Common myeloid progenitor, CD34-positive (primary cell): ENCODE data around the gene NPHP4.

Source experiments
- CTCF ChIA-PET: fragments of 350-600 bp; sonication (Branson Sonifier 250); formaldehyde crosslinking; loops from one replicate; lab custom pipeline; 2021; ENCODE audit warnings: antibody characterized with exemption; lab: Charles Lee
- POLR2A ChIA-PET: fragments of 350-600 bp; sonication (Branson Sonifier 250); formaldehyde crosslinking; loops from one replicate; lab custom pipeline; 2021; ENCODE audit warnings: antibody characterized with exemption; lab: Charles Lee
- DNase-seq, 3 donors: peaks; one replicate each; pipeline versions ENCODE4 v3.0.0 to v3.0.0-alpha.2; 2013
- H3K27ac ChIP-seq, 2 experiments: 1 replicate in 1 of 2; 2 replicates in 1 of 2; pipeline ENCODE4 v1.7.0; 2013; ENCODE audit warnings: inconsistent platforms in 2 of 2, low read length in 2 of 2, mild to moderate bottlenecking in 2 of 2, low read depth in 1 of 2, moderate library complexity in 1 of 2; ENCODE audit not compliant: severe bottlenecking in 2 of 2, insufficient read depth in 1 of 2, poor library complexity in 1 of 2
- H3K27me3 ChIP-seq, 5 experiments: replicated peaks in 2 of 5; 1 replicate in 3 of 5; 2 replicates in 2 of 5; pipeline versions ENCODE4 v1.6.1 to v1.7.0; 2013; ENCODE audit warnings: low read length in 4 of 5, mild to moderate bottlenecking in 2 of 5, moderate library complexity in 2 of 5, inconsistent platforms in 1 of 5; ENCODE audit not compliant: insufficient read depth in 5 of 5, control insufficient read depth in 4 of 5
- H3K36me3 ChIP-seq, 4 experiments: 1 replicate in 2 of 4; 2 replicates in 2 of 4; pipeline versions ENCODE4 v1.6.1 to v1.7.0; 2013; ENCODE audit warnings: low read length in 3 of 4, control low read depth in 1 of 4, mild to moderate bottlenecking in 1 of 4; ENCODE audit not compliant: control insufficient read depth in 4 of 4, insufficient read depth in 4 of 4
- H3K4me1 ChIP-seq, 4 experiments: 1 replicate in 3 of 4; 2 replicates in 1 of 4; pipeline versions ENCODE4 v1.6.1 to v1.7.1; 2013; ENCODE audit warnings: low read length in 3 of 4, mild to moderate bottlenecking in 3 of 4, control low read depth in 1 of 4, inconsistent platforms in 1 of 4, moderate library complexity in 1 of 4; ENCODE audit not compliant: control insufficient read depth in 4 of 4, insufficient read depth in 4 of 4; ENCODE audit errors: control extremely low read depth in 1 of 4
- H3K4me3 ChIP-seq, 7 experiments: 1 replicate in 4 of 7; 2 replicates in 3 of 7; pipeline versions ENCODE4 v1.5.1 to v1.7.0; 2013; ENCODE audit warnings: mild to moderate bottlenecking in 7 of 7, low read length in 6 of 7, moderate library complexity in 6 of 7, inconsistent platforms in 2 of 7, low read depth in 2 of 7, control low read depth in 1 of 7; ENCODE audit not compliant: insufficient read depth in 4 of 7, control insufficient read depth in 1 of 7; ENCODE audit errors: extremely low read depth in 1 of 7
- H3K9me3 ChIP-seq, 5 experiments: 1 replicate in 4 of 5; 2 replicates in 1 of 5; pipeline versions ENCODE4 v1.6.1 to v1.7.1; 2013; ENCODE audit warnings: low read length in 4 of 5, mild to moderate bottlenecking in 2 of 5, inconsistent platforms in 1 of 5, low read depth in 1 of 5, moderate library complexity in 1 of 5; ENCODE audit not compliant: control insufficient read depth in 4 of 5, insufficient read depth in 2 of 5; ENCODE audit errors: control extremely low read depth in 1 of 5
- WGBS: methylation state at CpG from one replicate; pipeline ENCODE4 v1.1.5; 2013; ENCODE audit not compliant: insufficient coverage; 5-methylcytosine and 5-hydroxymethylcytosine counted together

NPHP4 gene

GRCh38 chr1:5839881-5840550, 152.2 kb downstream of the NPHP4 start:
- H3K27me3 ChIP-seq: peaks cover 0 to 76% (median 2%) of the 10 kb centered on the region in 5 experiments
- no peak for DNase-seq
- CTCF ChIA-PET: no interaction called here

GRCh38 chr1:5839161-5839880, 152.9 kb downstream of the NPHP4 start:
- Histone ChIP-seq H3K4me1 (peaks cover 0 to 14% (median 10%) of the 10 kb centered on the region in 4 experiments), H3K27me3 (peaks cover 0 to 77% (median 2%) of the 10 kb centered on the region in 5 experiments), H3K9me3 (no peaks in the 10 kb centered on the region), H3K27ac (no peak overlapping the region), H3K4me3 (no peak overlapping the region), H3K36me3 (no peaks in the 10 kb centered on the region)
- DNase-seq: no peak
- ChIA-PET CTCF (no interaction called here), POLR2A (no interaction called here)
- 95% methylated on average over 6 of the region's 6 CpGs for WGBS

More at GRCh38 chr1:5839881-5840550, 152.2 kb downstream of the NPHP4 start:
- WGBS: 86% methylated on average over 8 of the region's 11 CpGs
- Histone ChIP-seq H3K27ac (no peak overlapping the region), H3K4me1 (peaks cover 0 to 14% (median 10%) of the 10 kb centered on the region in 4 experiments), H3K4me3 (no peak overlapping the region), H3K9me3 (no peaks in the 10 kb centered on the region), H3K36me3 (no peaks in the 10 kb centered on the region)
- POLR2A ChIA-PET: no interaction called here

- H3K4me1 ChIP-seq: peaks cover 0 to 14% (median 10%) of the 10 kb centered on the region in 4 experiments
- ChIA-PET POLR2A (no interaction called here), CTCF (no interaction called here)
- H3K9me3 ChIP-seq: no peaks in the 10 kb centered on the region
- no peak overlapping the region for H3K27ac ChIP-seq
- peaks cover 0 to 77% (median 2%) of the 10 kb centered on the region in 5 experiments for H3K27me3 ChIP-seq
- no peak for DNase-seq
- H3K36me3 ChIP-seq: no peaks in the 10 kb centered on the region
- no peak overlapping the region for H3K4me3 ChIP-seq
- WGBS: 85% methylated on average over 8 of the region's 19 CpGs
Observed at GRCh38 chr1:5837976-5838653, 154.1 kb downstream of the NPHP4 start.

GRCh38 chr1:5836776-5837440, 155.3 kb downstream of the NPHP4 start:
- H3K36me3 ChIP-seq: no peaks in the 10 kb centered on the region
- no peak overlapping the region for H3K27ac ChIP-seq
- H3K4me3 ChIP-seq: peak overlapping the region in 1 of 7 experiments; percentile 23
- ChIA-PET POLR2A (no interaction called here), CTCF (no interaction called here)
- H3K4me1 ChIP-seq: peaks cover 0 to 14% (median 10%) of the 10 kb centered on the region in 4 experiments
- DNase-seq: peak; percentile 40 to 60 (median 58)
- peaks cover 0 to 80% (median 2%) of the 10 kb centered on the region in 5 experiments for H3K27me3 ChIP-seq
- H3K9me3 ChIP-seq: no peaks in the 10 kb centered on the region
- 12% methylated on average over 14 of the region's 17 CpGs for WGBS

- Histone ChIP-seq H3K4me1 (peaks cover 0 to 14% (median 10%) of the 10 kb centered on the region in 4 experiments), H3K4me3 (no peak overlapping the region), H3K36me3 (no peaks in the 10 kb centered on the region), H3K9me3 (no peaks in the 10 kb centered on the region), H3K27ac (no peak overlapping the region), H3K27me3 (peaks cover 0 to 85% (median 2%) of the 10 kb centered on the region in 5 experiments)
- 84% methylated on average over 8 of the region's 8 CpGs for WGBS
- POLR2A ChIA-PET: no interaction called here
- DNase-seq: no peak
- CTCF ChIA-PET: no interaction called here
Observed at GRCh38 chr1:5835179-5835562, 157.1 kb downstream of the NPHP4 start.

- Histone ChIP-seq H3K4me1 (peaks cover 0 to 14% (median 10%) of the 10 kb centered on the region in 4 experiments), H3K36me3 (no peaks in the 10 kb centered on the region), H3K27ac (no peak overlapping the region), H3K9me3 (no peaks in the 10 kb centered on the region), H3K27me3 (peaks cover 0 to 86% (median 2%) of the 10 kb centered on the region in 5 experiments), H3K4me3 (no peak overlapping the region)
- WGBS: 88% methylated on average over 26 of the region's 32 CpGs
- POLR2A ChIA-PET: no interaction called here
- DNase-seq: no peak
- CTCF ChIA-PET: no interaction called here
Observed at GRCh38 chr1:5834477-5835178, 157.6 kb downstream of the NPHP4 start.
